Measurements from ENCODE around the gene POU3F4. TPM values are rescaled to one million over a fixed set of nuclear protein-coding genes. Genes with fewer than 3 reads are reported as not detected.

The POU3F4 gene
- total and polyA plus RNA-seq, 11 donors = not detected

DNA sequence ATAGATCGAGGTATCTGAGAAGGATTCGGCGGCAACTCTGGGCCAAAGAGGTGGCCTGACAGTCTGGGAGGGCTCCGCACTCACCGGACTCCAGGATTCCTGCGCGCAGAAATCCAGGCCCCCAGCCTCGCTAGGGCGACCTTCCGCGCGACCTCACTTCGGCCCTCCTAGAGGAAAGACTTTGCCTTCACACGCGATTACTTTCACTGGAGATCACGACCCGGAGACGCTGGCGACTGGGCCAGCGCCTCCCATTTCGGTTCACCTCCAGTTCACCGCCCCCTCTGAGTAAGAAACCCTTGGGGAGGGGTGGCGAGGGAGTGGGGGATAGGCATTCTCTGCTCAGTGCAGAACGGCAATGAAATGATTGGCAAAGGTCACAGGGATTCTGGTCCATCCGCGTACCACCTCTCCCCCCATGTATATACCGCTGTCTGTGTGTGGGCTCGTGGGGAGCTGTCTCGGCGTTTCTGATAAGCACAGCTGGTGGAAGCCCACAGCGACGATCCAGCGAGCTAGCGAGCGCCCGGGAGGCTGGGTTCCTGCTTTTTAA is 2.5 kb downstream of the POU3F4 start:
- intact Hi-C loops (cut with DNase I) = no loop called here
- Histone ChIP-seq H3K36me3 (no peaks in the 10 kb centered on the region), H3K4me3 (peak overlapping the region in 3 of 12 donors; percentile 7 to 15 (median 10)), H3K27me3 (peaks cover 0 to 87% (median 38%) of the 10 kb centered on the region in 9 donors), H3K4me1 (peaks cover 0 to 5% (median 0%) of the 10 kb centered on the region in 12 donors), H3K27ac (no peak overlapping the region), H3K9me3 (no peaks in the 10 kb centered on the region)
- TF ChIP-seq POLR2A (IDR thresholded peaks at IDR 0.05) = no peak
- TF ChIP-seq, protein P1, sequence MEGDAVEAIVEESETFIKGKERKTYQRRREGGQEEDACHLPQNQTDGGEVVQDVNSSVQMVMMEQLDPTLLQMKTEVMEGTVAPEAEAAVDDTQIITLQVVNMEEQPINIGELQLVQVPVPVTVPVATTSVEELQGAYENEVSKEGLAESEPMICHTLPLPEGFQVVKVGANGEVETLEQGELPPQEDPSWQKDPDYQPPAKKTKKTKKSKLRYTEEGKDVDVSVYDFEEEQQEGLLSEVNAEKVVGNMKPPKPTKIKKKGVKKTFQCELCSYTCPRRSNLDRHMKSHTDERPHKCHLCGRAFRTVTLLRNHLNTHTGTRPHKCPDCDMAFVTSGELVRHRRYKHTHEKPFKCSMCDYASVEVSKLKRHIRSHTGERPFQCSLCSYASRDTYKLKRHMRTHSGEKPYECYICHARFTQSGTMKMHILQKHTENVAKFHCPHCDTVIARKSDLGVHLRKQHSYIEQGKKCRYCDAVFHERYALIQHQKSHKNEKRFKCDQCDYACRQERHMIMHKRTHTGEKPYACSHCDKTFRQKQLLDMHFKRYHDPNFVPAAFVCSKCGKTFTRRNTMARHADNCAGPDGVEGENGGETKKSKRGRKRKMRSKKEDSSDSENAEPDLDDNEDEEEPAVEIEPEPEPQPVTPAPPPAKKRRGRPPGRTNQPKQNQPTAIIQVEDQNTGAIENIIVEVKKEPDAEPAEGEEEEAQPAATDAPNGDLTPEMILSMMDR (IDR thresholded peaks at IDR 0.05) = no peak
- 1 to 37% (median 18%) methylated on average over 27 to 36 of the region's 36 CpGs for WGBS, 4 donors
- DNase-seq (no peak), ATAC-seq (no peak)

DNA sequence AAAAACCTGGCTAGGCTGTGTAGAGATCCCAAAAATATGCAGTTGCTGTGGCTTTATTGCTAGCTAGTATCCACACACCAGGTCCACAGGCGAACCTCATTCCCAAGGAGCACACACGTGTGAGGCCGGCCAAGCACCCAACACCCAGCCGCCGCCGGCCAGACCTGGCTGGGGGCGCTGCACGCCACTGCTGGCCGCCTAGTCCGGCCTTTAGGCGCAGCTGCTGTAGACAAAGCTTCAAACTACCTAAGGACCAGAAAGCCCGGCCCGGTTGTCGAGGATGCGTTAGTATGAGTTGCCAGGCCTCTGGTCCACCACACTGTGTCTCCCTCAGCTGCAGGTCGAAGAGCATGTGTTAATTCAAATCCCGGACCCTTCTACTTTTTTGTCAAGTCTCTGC is 3.1 kb downstream of the POU3F4 start:
- intact Hi-C loops (cut with DNase I) = no loop called here
- Histone ChIP-seq H3K4me3 (no peak overlapping the region), H3K27me3 (peaks cover 0 to 80% (median 38%) of the 10 kb centered on the region in 9 donors), H3K4me1 (peaks cover 0 to 5% (median 0%) of the 10 kb centered on the region in 12 donors), H3K36me3 (no peaks in the 10 kb centered on the region), H3K27ac (no peak overlapping the region), H3K9me3 (no peaks in the 10 kb centered on the region)
- ATAC-seq (no peak), DNase-seq (no peak)
- 3 to 33% (median 18%) methylated on average over 17 of the region's 17 CpGs for WGBS, 4 donors
- TF ChIP-seq POLR2A (IDR thresholded peaks at IDR 0.05) = no peak
- TF ChIP-seq, protein P1 (IDR thresholded peaks at IDR 0.05) = no peak

DNA sequence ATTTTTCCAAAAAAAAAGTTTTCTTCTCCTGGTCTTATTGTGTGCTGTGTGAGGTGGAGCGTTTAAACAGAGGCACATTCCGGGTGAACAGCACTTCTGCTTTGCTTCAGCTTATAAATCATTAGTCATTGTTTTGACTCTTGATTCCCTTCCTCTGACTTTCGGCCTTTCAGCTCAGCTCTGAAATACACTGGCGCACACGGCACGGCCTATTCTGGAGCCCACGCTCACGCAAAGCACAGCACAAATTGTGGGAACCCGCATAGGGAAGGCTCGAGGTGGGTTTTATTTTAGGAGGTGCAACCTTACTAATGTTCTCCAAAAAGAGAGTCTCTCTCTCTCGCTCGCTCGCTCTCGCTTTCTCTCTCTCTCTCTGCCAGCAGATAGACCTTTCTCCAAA is 4.0 kb downstream of the POU3F4 start:
- ATAC-seq (no peak), DNase-seq (no peak)
- Histone ChIP-seq H3K4me1 (peaks cover 0 to 5% (median 0%) of the 10 kb centered on the region in 12 donors), H3K27ac (no peak overlapping the region), H3K27me3 (peaks cover 0 to 71% (median 38%) of the 10 kb centered on the region in 9 donors), H3K9me3 (no peaks in the 10 kb centered on the region), H3K4me3 (no peak overlapping the region), H3K36me3 (no peaks in the 10 kb centered on the region)
- TF ChIP-seq, protein P1 (IDR thresholded peaks at IDR 0.05) = no peak
- no peak for TF ChIP-seq POLR2A (IDR thresholded peaks at IDR 0.05)
- WGBS, 4 donors = 48 to 58% (median 52%) methylated on average over 14 of the region's 14 CpGs
- intact Hi-C loops (cut with DNase I) = no loop called here

DNA sequence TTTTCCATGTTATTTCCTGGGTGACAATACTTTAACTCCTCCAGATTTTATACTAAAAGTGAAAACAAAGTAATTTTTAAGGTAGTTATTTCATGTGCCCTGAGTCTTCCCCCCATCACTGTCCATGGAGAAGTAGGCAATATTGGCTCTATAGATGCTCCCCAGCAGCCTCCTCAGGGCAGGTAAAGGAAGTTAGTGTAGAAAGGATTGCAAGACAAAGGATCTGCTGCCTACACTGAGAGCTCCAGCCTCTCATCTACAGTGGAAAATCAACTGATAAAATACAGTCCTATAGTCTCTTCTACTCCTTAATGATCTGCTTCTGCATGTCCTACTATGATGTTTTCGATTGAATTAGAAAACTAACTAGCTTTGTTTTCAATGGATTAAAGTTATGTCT is 8.5 kb downstream of the POU3F4 start:
- Histone ChIP-seq H3K36me3 (no peaks in the 10 kb centered on the region), H3K27ac (no peak overlapping the region), H3K4me3 (no peak overlapping the region), H3K9me3 (no peaks in the 10 kb centered on the region), H3K4me1 (no peaks in the 10 kb centered on the region), H3K27me3 (peaks cover 0 to 32% (median 9%) of the 10 kb centered on the region in 9 donors)
- no peak for TF ChIP-seq POLR2A (IDR thresholded peaks at IDR 0.05)
- TF ChIP-seq, protein P1 (IDR thresholded peaks at IDR 0.05) = no peak
- DNase-seq (no peak), ATAC-seq (no peak)
- WGBS, 4 donors = 47 to 74% (median 57%) methylated on average over 1 of the region's 1 CpG
- intact Hi-C loops (cut with DNase I) = no loop called here

All from heart left ventricle (tissue), 16 donors.